Mammary epithelial cell (primary cell): ENCODE results near the gene THRAP3.

ENCODE experiments used
- EZH2 ChIP-seq: IDR thresholded peaks from 2 replicates; pipeline ENCODE4 v1.6.1; 2012; ENCODE audit warnings: low read length, inconsistent platforms, borderline replicate concordance
- TF ChIP-seq, protein P1 (sequence below), 2 donors: IDR thresholded peaks in 1 of 2; conservative IDR thresholded peaks in 1 of 2; 2 replicates each; pipeline ENCODE4 v1.5.1; 2011 to 2012; ENCODE audit warnings: inconsistent platforms in 2 of 2, low read length in 2 of 2, mild to moderate bottlenecking in 2 of 2, control low read depth in 1 of 2, low read depth in 1 of 2; ENCODE audit not compliant: insufficient read depth in 1 of 2; ENCODE audit errors: extremely low read depth in 1 of 2

DNA sequence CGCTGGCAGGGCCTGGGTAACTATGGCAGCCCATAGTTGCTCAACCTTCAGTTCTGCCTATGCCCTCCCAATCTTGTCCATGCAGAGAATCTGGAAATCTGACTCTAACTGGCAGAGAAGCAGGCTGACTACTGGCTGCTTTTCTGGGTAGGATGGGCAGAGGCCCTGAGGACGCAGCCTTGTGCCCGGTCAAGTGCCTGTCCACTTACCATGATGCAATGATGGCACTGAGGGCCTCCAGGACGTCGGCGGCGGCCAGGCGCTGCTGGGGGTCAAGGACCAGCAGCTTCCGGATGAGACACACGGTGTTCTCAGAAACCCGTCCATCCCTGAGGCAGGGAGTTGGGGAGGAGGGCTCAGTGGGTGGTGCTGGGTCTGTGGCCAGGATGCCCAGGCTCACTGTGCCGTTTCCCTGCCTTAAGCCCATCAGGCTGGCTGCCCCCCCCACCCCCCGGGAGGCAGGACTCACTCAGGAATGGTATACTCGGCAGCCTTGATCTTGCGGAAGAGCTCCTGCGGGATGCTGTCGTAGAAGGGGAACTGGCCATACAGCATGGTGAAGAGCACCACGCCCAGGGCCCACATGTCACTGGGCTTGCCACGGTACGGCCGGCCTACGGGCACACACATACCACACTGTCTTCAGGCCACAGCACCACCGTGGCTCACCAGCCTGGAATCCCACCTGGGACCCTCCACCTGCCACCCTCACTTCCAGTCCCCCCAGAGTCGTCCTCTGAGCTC lies 119.6 kb downstream of the THRAP3 start:
- TF ChIP-seq, protein P1, sequence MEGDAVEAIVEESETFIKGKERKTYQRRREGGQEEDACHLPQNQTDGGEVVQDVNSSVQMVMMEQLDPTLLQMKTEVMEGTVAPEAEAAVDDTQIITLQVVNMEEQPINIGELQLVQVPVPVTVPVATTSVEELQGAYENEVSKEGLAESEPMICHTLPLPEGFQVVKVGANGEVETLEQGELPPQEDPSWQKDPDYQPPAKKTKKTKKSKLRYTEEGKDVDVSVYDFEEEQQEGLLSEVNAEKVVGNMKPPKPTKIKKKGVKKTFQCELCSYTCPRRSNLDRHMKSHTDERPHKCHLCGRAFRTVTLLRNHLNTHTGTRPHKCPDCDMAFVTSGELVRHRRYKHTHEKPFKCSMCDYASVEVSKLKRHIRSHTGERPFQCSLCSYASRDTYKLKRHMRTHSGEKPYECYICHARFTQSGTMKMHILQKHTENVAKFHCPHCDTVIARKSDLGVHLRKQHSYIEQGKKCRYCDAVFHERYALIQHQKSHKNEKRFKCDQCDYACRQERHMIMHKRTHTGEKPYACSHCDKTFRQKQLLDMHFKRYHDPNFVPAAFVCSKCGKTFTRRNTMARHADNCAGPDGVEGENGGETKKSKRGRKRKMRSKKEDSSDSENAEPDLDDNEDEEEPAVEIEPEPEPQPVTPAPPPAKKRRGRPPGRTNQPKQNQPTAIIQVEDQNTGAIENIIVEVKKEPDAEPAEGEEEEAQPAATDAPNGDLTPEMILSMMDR (conservative IDR thresholded peaks at IDR 0.05 in 1 of 2, IDR thresholded peaks at IDR 0.05 in 1 of 2; ENCODE audit: extremely low read depth in 1 of 2, insufficient read depth in 1 of 2, low read depth in 1 of 2, low read length in 2 of 2), result no peak
- no peak for TF ChIP-seq EZH2
